GM12892 (cell line): ENCODE data around the gene DTWD2.
"Not testable (repeated sequence)": the region's sequence is repeated elsewhere in the genome, so short reads cannot be mapped to it uniquely, and the experiment has no call there.

ENCODE experiments used
- POLR2A ChIP-seq: IDR thresholded peaks from 2 replicates; pipeline ENCODE4 v1.6.1; 2011; ENCODE audit warnings: low read depth, low read length, control low read depth
- POLR2AphosphoS5 ChIP-seq: IDR thresholded peaks from 2 replicates; pipeline ENCODE4 v1.6.1; 2011; ENCODE audit warnings: low read depth, low read length, control low read depth
- TAF1 ChIP-seq: IDR thresholded peaks from 2 replicates; pipeline ENCODE4 v1.6.1; 2011; ENCODE audit warnings: low read depth, mild to moderate bottlenecking, control low read depth, low read length, borderline replicate concordance

DNA sequence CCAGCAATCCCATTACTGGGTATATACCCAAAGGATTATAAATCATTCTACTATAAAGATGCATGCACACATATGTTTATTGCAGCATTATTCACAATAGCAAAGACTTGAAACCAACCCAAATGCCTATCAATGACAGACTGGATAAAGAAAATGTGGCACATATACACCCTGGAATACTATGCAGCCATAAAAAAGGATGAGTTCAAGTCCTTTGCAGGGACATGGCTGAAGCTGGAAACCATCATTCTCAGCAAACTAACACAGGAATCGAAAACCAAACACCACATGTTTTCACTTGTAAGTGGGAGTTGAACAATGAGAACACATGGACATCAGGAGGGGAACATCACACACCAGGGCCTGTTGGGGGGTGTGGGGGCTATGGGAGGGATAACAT is 138.8 kb downstream of the DTWD2 start:
- TF ChIP-seq POLR2A, TAF1, POLR2AphosphoS5: not testable (repeated sequence)
